GM19351 (cell line): ENCODE data around the gene KMT2E.
"Not testable (repeated sequence)": the region's sequence is repeated elsewhere in the genome, so short reads cannot be mapped to it uniquely, and the experiment has no call there.

Experiments used
- ATAC-seq: cut with Tn5 transposase; IDR thresholded peaks from one replicate; pipeline ENCODE4 v1.9.1; 2021; ENCODE audit warnings: mild to moderate bottlenecking, moderate library complexity; ENCODE audit not compliant: unreplicated experiment

The KMT2E gene

GRCh38 chr7:104981672-104982037 is 32.4 kb upstream of the KMT2E start:
- ATAC-seq, result no peak

GRCh38 chr7:104982308-104983075 is 31.5 kb upstream of the KMT2E start:
- ATAC-seq, result no peak

- no peak for ATAC-seq
These were observed 30.9 kb upstream of the KMT2E start for GRCh38 chr7:104983076-104983577.

- ATAC-seq, result peak; percentile 90
These were observed 30.1 kb upstream of the KMT2E start for GRCh38 chr7:104983578-104984539.

- ATAC-seq, result no peak
These were observed 29.3 kb upstream of the KMT2E start for GRCh38 chr7:104984585-104985258.

- ATAC-seq, result no peak
These were observed 28.8 kb upstream of the KMT2E start for GRCh38 chr7:104985259-104985617.

- ATAC-seq, result no peak
These were observed 27.3 kb upstream of the KMT2E start for GRCh38 chr7:104986628-104987259.

- ATAC-seq, result not testable (repeated sequence)
These were observed 26.6 kb upstream of the KMT2E start for GRCh38 chr7:104987403-104987802.

GRCh38 chr7:104990983-104991382 is 23.0 kb upstream of the KMT2E start:
- no peak for ATAC-seq

- ATAC-seq, result no peak
These were observed 21.7 kb upstream of the KMT2E start for GRCh38 chr7:104992306-104992705.

- ATAC-seq, result no peak
These were observed 20.7 kb upstream of the KMT2E start for GRCh38 chr7:104993217-104993862.

- no peak for ATAC-seq
These were observed 15.8 kb upstream of the KMT2E start for GRCh38 chr7:104998040-104998752.

GRCh38 chr7:105000200-105000599 is 13.8 kb upstream of the KMT2E start:
- no peak for ATAC-seq

GRCh38 chr7:105000927-105001336 is 13.1 kb upstream of the KMT2E start:
- no peak for ATAC-seq

GRCh38 chr7:105001652-105002184 is 12.3 kb upstream of the KMT2E start:
- ATAC-seq, result no peak

- ATAC-seq, result no peak
These were observed 10.7 kb upstream of the KMT2E start for GRCh38 chr7:105003275-105003674.

- no peak for ATAC-seq
These were observed 10.0 kb upstream of the KMT2E start for GRCh38 chr7:105003872-105004510.

GRCh38 chr7:105005006-105005405 is 9.0 kb upstream of the KMT2E start:
- not testable (repeated sequence) for ATAC-seq

GRCh38 chr7:105005486-105005885 is 8.5 kb upstream of the KMT2E start:
- ATAC-seq, result not testable (repeated sequence)
